Adrenal gland (tissue), 12 donors: ENCODE measurements around the gene RAB40C. TPM values are rescaled to one million over a fixed set of nuclear protein-coding genes. Genes with fewer than 3 reads are reported as not detected.

ENCODE experiments used
- DNase-seq, 7 donors: peaks; one replicate each; pipeline ENCODE4 v3.0.0-alpha.2; 2019 to 2020
- H3K27ac ChIP-seq, 5 donors: fragments of 200-600 bp; sonication (generic) in 4 of 5; 1 replicate in 3 of 5; 2 replicates in 2 of 5; pipeline versions ENCODE4 v1.5.1 to v1.8.0; 2016 to 2020; ENCODE audit warnings: mild to moderate bottlenecking in 1 of 5
- H3K27me3 ChIP-seq: fragments of 200-600 bp; 2 replicates; pipeline ENCODE4 v1.8.0; 2021
- H3K36me3 ChIP-seq, 2 donors: fragments of 200-600 bp; replicated peaks in 1 of 2; 1 replicate in 1 of 2; 2 replicates in 1 of 2; pipeline versions ENCODE4 v1.5.1 to v1.8.0; 2018 to 2022
- H3K4me1 ChIP-seq, 2 donors: fragments of 200-600 bp; replicated peaks in 1 of 2; 1 replicate in 1 of 2; 2 replicates in 1 of 2; pipeline versions ENCODE4 v1.5.1 to v1.8.0; 2018 to 2021
- H3K4me3 ChIP-seq, 4 donors: fragments of 200-600 bp; sonication (generic) in 3 of 4; one replicate each; pipeline ENCODE4 v1.5.1; 2016 to 2018
- H3K9me3 ChIP-seq, 3 donors: fragments of 200-600 bp; sonication (generic) in 1 of 3; replicated peaks in 1 of 3; 1 replicate in 2 of 3; 2 replicates in 1 of 3; pipeline versions ENCODE4 v1.5.1 to v1.8.0; 2016 to 2021
- CTCF ChIP-seq, 6 experiments: fragments of 450-650 bp in 4 of 6; fragments of 200-600 bp in 2 of 6; sonication (generic) in 1 of 6; IDR thresholded peaks; 1 replicate in 5 of 6; 2 replicates in 1 of 6; pipeline versions ENCODE4 v1.5.1 to v1.8.0; 2016 to 2021; ENCODE audit warnings: antibody characterized with exemption in 6 of 6, mild to moderate bottlenecking in 2 of 6, moderate library complexity in 1 of 6
- POLR2A ChIP-seq, 2 donors: fragments of 450-650 bp; IDR thresholded peaks; one replicate each; pipeline ENCODE4 v1.6.1; 2017; ENCODE audit warnings: antibody characterized with exemption in 2 of 2, mild to moderate bottlenecking in 2 of 2, moderate library complexity in 1 of 2
- WGBS, 4 donors: extraction: QIAGEN DNeasy Blood & Tissue Kit in 2 of 4; methylation state at CpG; one replicate each; pipeline versions ENCODE4 v1.1.5 to v1.1.7; 2013 to 2017; 5-methylcytosine and 5-hydroxymethylcytosine counted together
- intact Hi-C, 2 donors: fragments of 100-400 bp; cut with DNase I; formaldehyde crosslinking; loops; one replicate each; pipeline versions ENCODE4 v1.14.1 to v1.15.0; 2022 to 2023
- polyA plus RNA-seq, 3 donors: library from polyadenylated mRNA; stranded (reverse); fragments of 200-250 nt in 2 of 3; fragments of 350-450 nt in 1 of 3; fragmentation: Illumina TruSeq in 1 of 3; extraction: RNeasy Lipid Tissue Mini Kit (QIAGEN cat#74804) in 1 of 3; gene quantifications; one replicate each; pipeline ENCODE4 v1.2.3, GENCODE V29; 2013 to 2014
- total RNA-seq, 9 donors: library from RNA; depleted of rRNA in 4 of 9; stranded (reverse); fragments of >200 nt in 4 of 9; fragments of 120-200 nt in 1 of 9; fragmentation: NEBNext Ultra II Directional in 1 of 9; extraction: Animal tissue kit (Norgen Biotek cat#: 25700) in 1 of 9; gene quantifications; one replicate each; pipeline versions ENCODE4 v1.1.0 to v1.2.4, GENCODE V29; 2013 to 2023
- donor health status: healthy with polysubstance abuse.
- donor health status: Bipolar disorder and iron deficiency.
- donor health status: DM: yes; HTN: yes; CAD: no.
- donor health status: DM: no; HTN: no; CAD: no.
- donor health status: DM: no; HTN: no; CAD: no.
- donor health status: DM: yes; HTN: yes; CAD: no.

Gene RAB40C
- total and polyA plus RNA-seq, 12 donors: 2.3 to 36.2 (median 15.8) TPM

GRCh38 chr16:591892-592517 lies 2.1 kb downstream of the RAB40C start:
- WGBS, 4 donors: 85 to 93% (median 88%) methylated on average over 2 to 15 of the region's 15 CpGs
- Histone ChIP-seq H3K9me3 (no peaks in the 10 kb centered on the region), H3K36me3 (no peaks in the 10 kb centered on the region), H3K27me3 (no peaks in the 10 kb centered on the region), H3K27ac (peak overlapping the region in 1 of 5 donors; percentile 43), H3K4me1 (peaks cover 24 to 36% of the 10 kb centered on the region in 2 donors), H3K4me3 (no peak overlapping the region)
- peak in 1 of 7 donors; percentile 25 for DNase-seq
- no peak for TF ChIP-seq CTCF (IDR thresholded peaks at IDR 0.05)
- no peak for TF ChIP-seq POLR2A (IDR thresholded peaks at IDR 0.05)
- intact Hi-C loops: no loop called here

GRCh38 chr16:592518-593306 lies 2.8 kb downstream of the RAB40C start:
- no peaks in the 10 kb centered on the region for H3K27me3 ChIP-seq
- DNase-seq: peak in 6 of 7 donors; percentile 67 to 79 (median 74)
- WGBS, 4 donors: 58 to 76% (median 66%) methylated on average over 16 to 24 of the region's 24 CpGs
- peaks cover 24 to 29% of the 10 kb centered on the region in 2 donors for H3K4me1 ChIP-seq
- H3K27ac ChIP-seq: peak overlapping the region in 2 of 5 donors; percentile 30 to 43
- no peak overlapping the region for H3K4me3 ChIP-seq
- intact Hi-C loops: no loop called here
- no peaks in the 10 kb centered on the region for H3K9me3 ChIP-seq
- TF ChIP-seq CTCF (IDR thresholded peaks at IDR 0.05) (no peak), POLR2A (IDR thresholded peaks at IDR 0.05) (no peak)
- no peaks in the 10 kb centered on the region for H3K36me3 ChIP-seq

- WGBS, 4 donors: 78 to 90% (median 85%) methylated on average over 9 of the region's 9 CpGs
- TF ChIP-seq CTCF (IDR thresholded peaks at IDR 0.05) (no peak), POLR2A (IDR thresholded peaks at IDR 0.05) (no peak)
- Histone ChIP-seq H3K9me3 (no peaks in the 10 kb centered on the region), H3K4me1 (peaks cover 17 to 22% of the 10 kb centered on the region in 2 donors), H3K36me3 (no peaks in the 10 kb centered on the region), H3K27ac (peak overlapping the region in 1 of 5 donors; percentile 43), H3K4me3 (no peak overlapping the region), H3K27me3 (no peaks in the 10 kb centered on the region)
- intact Hi-C loops: no loop called here
- DNase-seq: no peak
Observed at GRCh38 chr16:593406-593805, 3.5 kb downstream of the RAB40C start.

GRCh38 chr16:593807-594206 lies 3.9 kb downstream of the RAB40C start:
- no peak for TF ChIP-seq CTCF (IDR thresholded peaks at IDR 0.05)
- intact Hi-C loops: no loop called here

More at GRCh38 chr16:593807-594206, 3.9 kb downstream of the RAB40C start:
- no peaks in the 10 kb centered on the region for H3K27me3 ChIP-seq
- H3K36me3 ChIP-seq: no peaks in the 10 kb centered on the region
- 83 to 91% (median 90%) methylated on average over 6 to 16 of the region's 16 CpGs for WGBS, 4 donors
- no peak for DNase-seq
- no peaks in the 10 kb centered on the region for H3K9me3 ChIP-seq
- H3K4me1 ChIP-seq: peaks cover 17 to 20% of the 10 kb centered on the region in 2 donors
- no peak overlapping the region for H3K27ac ChIP-seq
- no peak overlapping the region for H3K4me3 ChIP-seq
